NCI-H524 treated with DMSO at 0.1 percent for 48 hours (cell line): Measurements from ENCODE around the gene RPP40.

Experiments used
- DNase-seq: peaks from one replicate; lab custom pipeline; 2025; lab: John Stamatoyannopoulos, UW

Gene RPP40

GRCh38 chr6:4969609-4970285, 34.1 kb downstream of the RPP40 start:
- DNase-seq: no peak

GRCh38 chr6:4967301-4968030, 36.4 kb downstream of the RPP40 start:
- no peak for DNase-seq

DNA sequence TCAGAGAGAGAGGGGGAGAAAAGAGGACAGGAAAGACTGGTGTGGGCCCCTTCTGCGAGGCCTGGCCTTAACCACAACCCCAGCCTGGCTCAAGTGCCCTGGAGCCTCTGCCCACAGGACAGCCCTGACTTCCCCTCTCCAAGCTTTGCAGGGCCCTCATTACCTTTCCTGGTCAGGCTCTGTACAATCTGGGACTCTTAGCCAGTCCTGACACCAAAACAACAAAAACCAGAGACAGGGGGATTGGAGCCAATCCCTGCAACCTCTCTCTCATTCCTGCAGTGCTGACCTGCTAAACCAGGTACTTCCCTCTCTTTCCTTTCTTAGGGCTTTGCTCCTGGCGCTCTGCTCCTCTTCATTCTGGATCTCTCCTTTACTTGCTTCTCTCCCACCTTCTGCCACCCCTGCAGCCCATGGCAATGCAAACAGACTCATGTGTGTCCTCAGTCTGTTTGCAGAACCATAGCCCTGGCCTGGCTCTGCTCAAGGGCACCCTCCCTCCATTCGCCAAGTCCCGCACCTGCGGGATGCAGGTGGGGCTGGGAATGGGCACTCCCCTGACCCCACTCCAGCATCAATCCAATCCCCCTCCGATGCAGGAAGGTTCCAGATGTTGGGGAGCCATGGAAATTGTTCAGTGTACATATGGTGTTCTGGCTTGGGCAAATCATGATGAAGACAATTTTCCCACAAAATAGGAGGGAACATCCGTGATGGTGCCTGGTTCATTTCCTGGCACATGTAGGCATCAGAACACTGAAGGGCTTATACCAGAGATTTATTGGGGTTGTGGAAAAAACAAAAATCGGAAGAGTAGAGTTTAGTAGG, 38.1 kb downstream of the RPP40 start:
- DNase-seq: no peak

DNA sequence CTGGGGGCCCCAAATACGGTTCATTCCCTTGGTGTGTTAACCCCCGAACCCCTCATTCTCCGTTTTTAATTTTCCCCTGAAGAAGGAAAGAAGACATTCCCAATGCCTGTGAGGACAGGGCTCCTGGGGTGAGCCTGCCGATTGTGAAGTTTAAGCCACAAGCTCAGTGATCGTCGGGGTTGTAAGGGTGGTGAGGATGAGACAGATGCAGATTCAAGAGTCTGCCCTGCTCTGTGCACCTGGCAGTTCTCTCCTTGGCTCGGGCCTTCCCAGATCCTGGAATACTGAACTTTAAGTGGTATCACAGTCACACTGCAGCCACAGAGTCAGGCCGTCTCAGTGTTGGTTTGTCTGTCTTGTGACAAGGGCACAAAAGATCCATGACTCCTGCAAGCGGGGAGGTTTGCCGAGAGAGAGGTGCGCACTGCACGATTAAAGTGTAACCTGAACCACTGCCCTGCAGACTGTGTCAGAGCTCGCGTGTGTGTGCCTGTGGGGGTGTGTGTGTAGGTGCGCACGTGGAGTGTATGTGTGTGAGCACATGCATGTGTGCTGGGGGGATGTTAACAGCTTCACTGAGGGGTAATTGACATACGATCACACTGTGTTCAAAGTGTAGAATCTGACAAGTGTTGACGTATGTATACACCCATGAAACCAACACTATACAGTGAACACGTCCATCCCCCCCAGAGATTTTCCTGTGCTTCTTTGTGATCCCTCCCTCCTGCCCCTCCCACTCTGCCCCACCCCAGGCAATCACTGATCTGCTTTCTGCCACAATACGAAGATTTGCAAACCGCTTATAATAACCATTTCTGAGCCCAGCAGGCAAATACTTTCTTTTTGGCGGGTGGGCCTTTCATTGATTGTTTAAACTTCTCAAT, 38.9 kb downstream of the RPP40 start:
- DNase-seq: no peak

GRCh38 chr6:4962905-4963304, 40.9 kb downstream of the RPP40 start:
- no peak for DNase-seq

DNA sequence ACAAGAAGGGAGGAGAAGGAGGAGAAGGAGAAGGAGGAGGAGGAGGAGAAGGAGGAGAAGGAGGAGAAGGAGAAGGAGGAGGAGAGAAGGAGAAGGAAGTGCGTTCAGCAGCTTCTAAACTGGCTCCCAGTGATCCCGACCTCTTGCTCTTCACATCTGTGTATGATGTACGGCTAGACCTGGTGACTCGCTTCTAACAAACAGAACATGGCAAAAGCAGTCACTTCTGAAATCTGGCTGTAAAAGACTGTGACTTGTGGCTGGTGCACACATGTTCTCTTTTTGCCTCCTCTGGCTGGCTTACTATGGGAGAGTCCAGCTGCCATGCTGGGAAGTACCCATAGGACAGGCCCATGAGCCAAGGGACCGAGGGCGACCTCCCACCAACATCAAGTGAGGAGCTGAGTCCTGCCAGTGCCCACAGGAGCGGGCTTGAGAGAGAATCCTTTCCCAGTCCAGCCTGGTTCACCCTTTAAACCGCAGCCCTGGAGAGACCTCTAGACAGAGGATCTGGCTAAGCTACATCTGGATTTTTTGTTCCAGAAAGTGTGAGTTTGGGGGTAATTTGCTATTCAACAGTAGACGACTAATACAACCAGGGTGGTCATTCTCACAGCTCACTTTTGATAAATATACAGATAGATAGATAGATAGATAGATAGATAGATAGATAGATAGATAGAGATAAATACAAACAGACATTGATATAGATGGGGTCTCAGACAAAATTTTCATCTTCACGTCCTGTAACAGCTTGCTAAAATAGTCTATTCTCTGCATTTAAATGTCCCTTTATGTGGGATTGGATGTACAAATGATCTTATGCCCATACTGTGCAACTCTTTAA, 42.3 kb downstream of the RPP40 start:
- no peak for DNase-seq

DNA sequence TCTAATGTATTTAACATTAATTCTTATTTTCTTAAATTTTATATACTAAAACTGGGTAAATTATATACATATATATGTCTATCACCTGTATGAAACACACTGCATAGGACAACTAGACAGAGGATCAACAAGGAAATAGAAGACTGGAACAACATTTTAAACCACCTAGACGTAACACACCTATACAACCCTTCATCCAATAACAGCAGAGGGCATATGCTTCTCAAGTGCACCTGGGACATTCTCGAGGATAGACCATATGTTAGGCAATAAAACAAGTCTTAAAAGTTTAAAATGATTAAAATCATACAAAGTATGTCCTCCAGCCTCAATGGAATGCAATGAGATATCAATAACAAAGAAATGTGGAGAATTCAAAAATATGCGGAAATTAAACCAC, 45.2 kb downstream of the RPP40 start:
- DNase-seq: no peak

GRCh38 chr6:4957521-4958231, 46.2 kb downstream of the RPP40 start:
- no peak for DNase-seq

DNA sequence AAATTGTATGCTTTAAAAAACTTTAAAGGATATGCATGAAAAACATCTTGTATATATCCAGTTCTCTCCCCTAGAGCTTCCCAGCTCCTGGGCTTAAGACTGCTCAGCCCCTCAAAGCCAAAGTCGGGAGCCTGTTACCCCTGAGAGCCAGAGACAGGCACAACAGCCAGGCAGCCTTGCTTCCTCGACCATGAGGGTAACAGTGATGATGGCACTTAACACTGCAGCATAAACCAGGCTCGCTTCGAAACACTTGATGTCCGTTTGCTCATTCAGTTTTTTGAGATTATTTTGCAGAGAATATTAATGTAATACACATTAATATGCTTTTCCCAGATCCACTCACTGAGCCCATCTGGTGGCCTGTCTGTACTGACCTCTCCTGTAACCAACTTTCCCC, 47.2 kb downstream of the RPP40 start:
- no peak for DNase-seq

DNA sequence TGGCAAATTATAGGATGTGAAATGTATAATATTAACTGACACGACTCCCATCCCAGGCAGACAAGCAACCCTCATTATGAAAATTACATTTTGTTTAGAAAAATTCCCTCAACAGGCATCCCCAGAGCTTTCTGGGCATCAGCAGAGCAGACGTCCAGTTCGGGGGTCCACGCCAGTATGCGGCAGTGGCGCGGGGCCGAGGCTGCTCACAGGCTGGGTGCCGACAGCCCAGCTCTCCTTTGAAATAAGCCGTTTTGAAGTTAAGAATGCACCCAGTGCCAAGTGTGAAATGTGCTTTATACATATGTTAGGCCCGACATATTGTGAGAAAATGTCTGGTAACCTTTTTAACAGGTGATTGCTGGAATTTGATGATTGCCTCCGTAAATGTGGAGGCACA, 50.4 kb downstream of the RPP40 start:
- DNase-seq: no peak

- DNase-seq: no peak
These were observed 52.9 kb downstream of the RPP40 start for GRCh38 chr6:4950836-4951533.

GRCh38 chr6:4950076-4950475, 53.8 kb downstream of the RPP40 start:
- no peak for DNase-seq

GRCh38 chr6:4948781-4949450, 54.9 kb downstream of the RPP40 start:
- DNase-seq: no peak

GRCh38 chr6:4947716-4948115, 56.1 kb downstream of the RPP40 start:
- DNase-seq: no peak

GRCh38 chr6:4946521-4946920, 57.3 kb downstream of the RPP40 start:
- no peak for DNase-seq
